ENCODE data around the gene PROZ. TPM values are rescaled to one million over a fixed set of nuclear protein-coding genes. Genes with fewer than 3 reads are reported as not detected.

PROZ gene
- total and polyA plus RNA-seq, 9 of the 15 experiments (the other 6 are each of a cell fraction or from before 2014, with no cell fraction given): not detected

GRCh38 chr13:113140677-113141600 lies 17.5 kb upstream of the PROZ start:
- Histone ChIP-seq H3K4me1 (replicated peaks in 1 of 2; ENCODE audit: control insufficient read depth in 2 of 2, insufficient read depth in 2 of 2, low read length in 2 of 2) (peaks cover 5 to 14% of the 10 kb centered on the region in 2 experiments; a peak in 3 of 5 replicates), H3K9me3 (replicated peaks; ENCODE audit: control insufficient read depth, insufficient read depth, low read depth, low read length) (no peaks in the 10 kb centered on the region), H3K4me2 (ENCODE audit: insufficient read depth, low read length) (no peak overlapping the region), H3K9me1 (ENCODE audit: control insufficient read depth, insufficient read depth, low read length) (no peaks in the 10 kb centered on the region), H3K79me2 (ENCODE audit: control insufficient read depth, insufficient read depth, low read length) (no peaks in the 10 kb centered on the region), H3K36me3 (ENCODE audit: control insufficient read depth, insufficient read depth, low read length) (no peaks in the 10 kb centered on the region), H3K4me3 (no peak overlapping the region), H4K20me1 (replicated peaks; ENCODE audit: control insufficient read depth, insufficient read depth, low read length) (no peaks in the 10 kb centered on the region), H3K27ac (ENCODE audit: extremely low read depth, low read depth, low read length) (no peak overlapping the region), H3K27me3 (ENCODE audit: control insufficient read depth in 2 of 2, insufficient read depth in 2 of 2, low read length in 2 of 2) (peaks cover 11 to 23% of the 10 kb centered on the region in 2 experiments; a peak in 4 of 5 replicates), H3K9ac (ENCODE audit: insufficient read depth in 1 of 2, low read depth in 2 of 2, low read length in 2 of 2) (no peak overlapping the region; a peak in 1 of 4 replicates), H2AFZ (ENCODE audit: low read depth, low read length) (no peak overlapping the region)
- BruUV-seq (replicated peaks): no TSS peak
- ChIA-PET CTCF (ENCODE audit: low intra/inter-chr PET ratio) (no interaction called here), POLR2A (no interaction called here)
- ATAC-seq (no peak), FAIRE-seq (no peak), DNase-seq (ENCODE audit: extremely low read depth in 1 of 4, low spot score in 3 of 4) (no peak)
- in situ Hi-C loops (cut with MboI) (no loop called here), intact Hi-C loops (cut with micrococcal nuclease) (no loop called here)
- WGBS (ENCODE audit: insufficient coverage, low coverage, missing lambda C conversion rate): 35% methylated on average over 14 of the region's 26 CpGs
- TF ChIP-seq ZBTB7A (IDR thresholded peaks at IDR 0.05; ENCODE audit: borderline replicate concordance, control insufficient read depth, low read depth, low read length): no peak
- peak; percentile 27 for TF ChIP-seq RBM25 (IDR thresholded peaks at IDR 0.05; ENCODE audit: low read depth, low read length, severe bottlenecking)
- no peak for TF ChIP-seq TOE1 (IDR thresholded peaks at IDR 0.05; ENCODE audit: borderline replicate concordance)
- no peak for TF ChIP-seq TOE1 (CRISPR knock-in tag; IDR thresholded peaks at IDR 0.05; ENCODE audit: borderline replicate concordance, low read depth)

Data from K562 (cell line).